ENCODE data around the gene PGM5.

Gene PGM5

DNA sequence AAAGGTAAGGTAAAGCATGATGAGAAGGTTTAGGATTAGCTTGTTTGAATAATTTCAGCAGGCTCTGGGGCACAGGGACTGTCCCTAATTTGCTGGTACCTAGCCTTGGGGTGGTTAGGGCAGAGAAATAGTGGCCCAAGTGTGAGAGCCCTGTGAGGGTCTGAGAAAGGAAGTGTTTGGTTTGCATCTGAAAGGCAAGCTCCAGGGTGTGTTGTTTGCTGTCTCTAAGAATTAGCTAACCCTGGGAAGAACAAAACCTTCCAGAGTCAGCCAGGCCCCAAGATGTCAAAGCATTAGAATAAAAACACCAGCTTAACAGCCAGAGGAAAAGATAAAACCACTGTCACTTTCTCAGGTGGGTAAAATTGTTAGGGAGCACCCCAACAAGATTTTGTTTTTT, 153.3 kb downstream of the PGM5 start:
- Histone ChIP-seq H3K4me2 (ENCODE audit: insufficient read depth, low read length, poor library complexity, severe bottlenecking) (no peak overlapping the region), H3K27ac (replicated peaks; ENCODE audit: low read length) (no peak overlapping the region), H4K91ac (ENCODE audit: low read depth, low read length, poor library complexity) (no peak overlapping the region), H3K14ac (ENCODE audit: low read length) (no peak overlapping the region), H3K4ac (ENCODE audit: low read length) (no peak overlapping the region), H3K79me1 (ENCODE audit: low read depth, low read length) (no peaks in the 10 kb centered on the region), H3K23ac (ENCODE audit: low read depth, low read length, poor library complexity) (no peak overlapping the region), H2AFZ (ENCODE audit: low read length) (peak overlapping the region; percentile 50), H3K36me3 (replicated peaks in 1 of 2; ENCODE audit: control insufficient read depth in 2 of 2, insufficient read depth in 2 of 2, low read length in 2 of 2) (no peaks in the 10 kb centered on the region), H3K27me3 (ENCODE audit: control insufficient read depth in 3 of 3, insufficient read depth in 3 of 3, low read depth in 1 of 3, low read length in 3 of 3) (peaks cover 0 to 8% (median 0%) of the 10 kb centered on the region in 3 experiments), H2BK12ac (ENCODE audit: low read length) (no peak overlapping the region), H3K4me3 (ENCODE audit: low read length in 2 of 2) (no peak overlapping the region), H2BK15ac (ENCODE audit: low read length) (no peak overlapping the region), H3K9ac (ENCODE audit: low read depth, low read length, poor library complexity) (no peak overlapping the region), H2BK5ac (ENCODE audit: low read length) (no peak overlapping the region), H4K8ac (ENCODE audit: low read depth, low read length) (no peak overlapping the region), H3K4me1 (ENCODE audit: control insufficient read depth in 2 of 2, insufficient read depth in 1 of 2, low read depth in 1 of 2, low read length in 2 of 2) (peaks cover 5 to 19% of the 10 kb centered on the region in 2 donors), H3K18ac (ENCODE audit: low read length) (no peak overlapping the region), H2BK120ac (ENCODE audit: low read depth, low read length) (no peak overlapping the region), H3K9me3 (replicated peaks in 1 of 2; ENCODE audit: control insufficient read depth in 2 of 2, insufficient read depth in 1 of 2, low read depth in 1 of 2, low read length in 2 of 2) (no peaks in the 10 kb centered on the region), H2AK5ac (ENCODE audit: low read depth, low read length) (no peak overlapping the region)
- DNase-seq (ENCODE audit: low spot score): no peak

DNA sequence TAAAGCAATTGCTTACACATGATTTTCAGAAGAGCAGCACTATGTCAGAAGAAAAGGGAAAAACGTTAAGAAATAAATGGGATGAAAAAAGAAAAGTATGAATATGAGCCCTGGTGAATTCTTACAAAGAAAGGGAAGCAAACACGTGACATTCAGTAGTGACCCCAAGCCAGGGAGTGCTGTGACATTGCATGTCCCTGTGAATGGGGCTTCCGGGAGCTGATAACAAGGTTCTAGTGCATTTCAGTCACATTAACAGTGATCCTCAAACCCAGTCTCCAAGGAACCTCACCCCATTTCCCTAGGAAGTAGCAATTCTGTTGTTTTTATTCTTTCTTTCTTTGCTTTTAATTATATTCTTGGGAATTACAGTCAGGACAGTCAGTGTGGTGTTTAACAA, 157.0 kb downstream of the PGM5 start:
- H3K36me3 ChIP-seq (replicated peaks in 1 of 2; ENCODE audit: control insufficient read depth in 2 of 2, insufficient read depth in 2 of 2, low read length in 2 of 2): no peaks in the 10 kb centered on the region
- no peak overlapping the region for H3K23ac ChIP-seq (ENCODE audit: low read depth, low read length, poor library complexity)
- H2BK5ac ChIP-seq (ENCODE audit: low read length): no peak overlapping the region
- DNase-seq (ENCODE audit: low spot score): no peak
- no peak overlapping the region for H2BK15ac ChIP-seq (ENCODE audit: low read length)
- no peaks in the 10 kb centered on the region for H3K27me3 ChIP-seq (ENCODE audit: control insufficient read depth in 3 of 3, insufficient read depth in 3 of 3, low read depth in 1 of 3, low read length in 3 of 3)
- H4K91ac ChIP-seq (ENCODE audit: low read depth, low read length, poor library complexity): no peak overlapping the region
- peak overlapping the region; percentile 5 for H2AFZ ChIP-seq (ENCODE audit: low read length)
- no peak overlapping the region for H3K4me3 ChIP-seq (ENCODE audit: low read length in 2 of 2)
- peaks cover 3 to 4% of the 10 kb centered on the region in 2 donors for H3K9me3 ChIP-seq (replicated peaks in 1 of 2; ENCODE audit: control insufficient read depth in 2 of 2, insufficient read depth in 1 of 2, low read depth in 1 of 2, low read length in 2 of 2)
- no peak overlapping the region for H3K4ac ChIP-seq (ENCODE audit: low read length)
- H3K18ac ChIP-seq (ENCODE audit: low read length): no peak overlapping the region
- no peak overlapping the region for H3K27ac ChIP-seq (replicated peaks; ENCODE audit: low read length)
- H3K4me1 ChIP-seq (ENCODE audit: control insufficient read depth in 2 of 2, insufficient read depth in 1 of 2, low read depth in 1 of 2, low read length in 2 of 2): peaks cover 5 to 17% of the 10 kb centered on the region in 2 donors
- H2BK12ac ChIP-seq (ENCODE audit: low read length): no peak overlapping the region
- no peaks in the 10 kb centered on the region for H3K79me1 ChIP-seq (ENCODE audit: low read depth, low read length)
- H2BK120ac ChIP-seq (ENCODE audit: low read depth, low read length): no peak overlapping the region
- no peak overlapping the region for H2AK5ac ChIP-seq (ENCODE audit: low read depth, low read length)
- H3K9ac ChIP-seq (ENCODE audit: low read depth, low read length, poor library complexity): no peak overlapping the region
- WGBS, 2 donors (ENCODE audit: extremely low coverage in 2 of 2, insufficient read length in 2 of 2, insufficient replicate concordance in 1 of 2): no CpG with 5 or more reads among the region's 3 CpGs
- no peak overlapping the region for H3K4me2 ChIP-seq (ENCODE audit: insufficient read depth, low read length, poor library complexity, severe bottlenecking)
- H4K8ac ChIP-seq (ENCODE audit: low read depth, low read length): no peak overlapping the region
- H3K14ac ChIP-seq (ENCODE audit: low read length): no peak overlapping the region

DNA sequence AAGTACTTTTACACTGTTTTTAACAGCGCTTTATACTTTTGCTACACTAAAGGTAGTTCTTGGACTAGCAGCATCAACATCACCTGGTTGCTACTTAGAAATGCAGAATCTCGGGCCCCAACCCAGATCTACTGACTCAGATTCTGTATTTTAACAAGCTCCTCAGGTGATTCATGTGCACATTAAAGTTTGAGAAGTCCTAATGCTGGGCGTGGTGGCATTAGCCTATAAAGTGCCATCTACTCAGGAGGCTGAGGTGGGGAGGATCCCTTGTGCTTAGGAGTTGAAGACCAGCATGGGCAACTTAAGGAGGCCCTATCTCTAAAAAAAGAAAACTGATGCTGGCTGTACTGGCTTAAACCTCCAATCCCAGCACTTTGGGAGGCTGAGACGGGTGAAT, 157.6 kb downstream of the PGM5 start:
- no peak overlapping the region for H2BK15ac ChIP-seq (ENCODE audit: low read length)
- no peak overlapping the region for H4K8ac ChIP-seq (ENCODE audit: low read depth, low read length)
- H2BK120ac ChIP-seq (ENCODE audit: low read depth, low read length): no peak overlapping the region
- H3K9ac ChIP-seq (ENCODE audit: low read depth, low read length, poor library complexity): no peak overlapping the region
- H3K27me3 ChIP-seq (ENCODE audit: control insufficient read depth in 3 of 3, insufficient read depth in 3 of 3, low read depth in 1 of 3, low read length in 3 of 3): no peaks in the 10 kb centered on the region
- WGBS, 2 donors (ENCODE audit: extremely low coverage in 2 of 2, insufficient read length in 2 of 2, insufficient replicate concordance in 1 of 2): no CpG with 5 or more reads among the region's 4 CpGs
- no peak for DNase-seq (ENCODE audit: low spot score)
- no peak overlapping the region for H4K91ac ChIP-seq (ENCODE audit: low read depth, low read length, poor library complexity)
- no peak overlapping the region for H3K27ac ChIP-seq (replicated peaks; ENCODE audit: low read length)
- H3K79me1 ChIP-seq (ENCODE audit: low read depth, low read length): no peaks in the 10 kb centered on the region
- no peak overlapping the region for H2AK5ac ChIP-seq (ENCODE audit: low read depth, low read length)
- H2AFZ ChIP-seq (ENCODE audit: low read length): no peak overlapping the region
- H3K4ac ChIP-seq (ENCODE audit: low read length): no peak overlapping the region
- no peak overlapping the region for H3K4me3 ChIP-seq (ENCODE audit: low read length in 2 of 2)
- no peak overlapping the region for H2BK5ac ChIP-seq (ENCODE audit: low read length)
- no peaks in the 10 kb centered on the region for H3K36me3 ChIP-seq (replicated peaks in 1 of 2; ENCODE audit: control insufficient read depth in 2 of 2, insufficient read depth in 2 of 2, low read length in 2 of 2)
- peaks cover 5 to 12% of the 10 kb centered on the region in 2 donors for H3K4me1 ChIP-seq (ENCODE audit: control insufficient read depth in 2 of 2, insufficient read depth in 1 of 2, low read depth in 1 of 2, low read length in 2 of 2)
- H3K9me3 ChIP-seq (replicated peaks in 1 of 2; ENCODE audit: control insufficient read depth in 2 of 2, insufficient read depth in 1 of 2, low read depth in 1 of 2, low read length in 2 of 2): peaks cover 3 to 4% of the 10 kb centered on the region in 2 donors
- no peak overlapping the region for H3K4me2 ChIP-seq (ENCODE audit: insufficient read depth, low read length, poor library complexity, severe bottlenecking)
- no peak overlapping the region for H3K23ac ChIP-seq (ENCODE audit: low read depth, low read length, poor library complexity)
- no peak overlapping the region for H2BK12ac ChIP-seq (ENCODE audit: low read length)
- H3K18ac ChIP-seq (ENCODE audit: low read length): no peak overlapping the region
- H3K14ac ChIP-seq (ENCODE audit: low read length): no peak overlapping the region

DNA sequence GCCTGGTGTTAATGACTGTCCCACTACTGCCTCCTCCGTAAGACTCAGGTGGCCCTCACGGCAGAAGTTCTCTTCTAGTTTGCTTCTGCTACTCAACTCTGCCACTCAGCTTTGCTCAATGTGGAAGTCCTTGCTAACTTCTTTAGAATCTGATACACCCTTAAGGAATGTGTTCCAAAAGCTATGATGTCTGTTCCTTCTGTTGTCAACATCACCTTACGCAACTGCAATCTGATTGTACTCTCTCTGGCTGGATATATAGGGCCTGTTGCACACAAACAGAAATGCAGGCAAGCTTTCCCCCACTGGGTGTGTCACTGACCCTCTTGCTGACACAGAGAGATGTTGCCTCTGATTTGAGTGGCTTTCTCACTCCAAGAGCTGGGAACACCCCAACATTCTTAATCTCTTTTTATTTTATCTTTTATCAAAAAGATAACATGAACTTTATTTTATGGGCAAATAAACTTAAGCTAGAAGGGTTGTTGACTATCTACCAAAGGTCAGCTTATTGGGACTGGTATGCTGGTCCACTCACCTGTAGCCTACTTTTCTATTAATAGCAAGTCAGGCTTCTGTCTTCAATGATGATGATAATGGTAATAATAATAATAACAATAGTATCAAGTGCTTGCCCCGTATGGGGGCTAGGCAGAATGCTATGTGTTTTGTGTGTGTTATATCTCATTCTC, 159.1 kb downstream of the PGM5 start:
- H3K27me3 ChIP-seq (ENCODE audit: control insufficient read depth in 3 of 3, insufficient read depth in 3 of 3, low read depth in 1 of 3, low read length in 3 of 3): no peaks in the 10 kb centered on the region
- no peak overlapping the region for H2BK120ac ChIP-seq (ENCODE audit: low read depth, low read length)
- no peak overlapping the region for H2BK5ac ChIP-seq (ENCODE audit: low read length)
- peaks cover 0 to 3% of the 10 kb centered on the region in 2 donors for H3K4me1 ChIP-seq (ENCODE audit: control insufficient read depth in 2 of 2, insufficient read depth in 1 of 2, low read depth in 1 of 2, low read length in 2 of 2)
- H4K8ac ChIP-seq (ENCODE audit: low read depth, low read length): no peak overlapping the region
- H3K14ac ChIP-seq (ENCODE audit: low read length): no peak overlapping the region
- no peak overlapping the region for H2AFZ ChIP-seq (ENCODE audit: low read length)
- no peak overlapping the region for H4K91ac ChIP-seq (ENCODE audit: low read depth, low read length, poor library complexity)
- H3K9ac ChIP-seq (ENCODE audit: low read depth, low read length, poor library complexity): no peak overlapping the region
- H2BK12ac ChIP-seq (ENCODE audit: low read length): no peak overlapping the region
- H3K4ac ChIP-seq (ENCODE audit: low read length): no peak overlapping the region
- no peak overlapping the region for H2BK15ac ChIP-seq (ENCODE audit: low read length)
- DNase-seq (ENCODE audit: low spot score): no peak
- no CpG with 5 or more reads among the region's 4 CpGs for WGBS, 2 donors (ENCODE audit: extremely low coverage in 2 of 2, insufficient read length in 2 of 2, insufficient replicate concordance in 1 of 2)
- no peaks in the 10 kb centered on the region for H3K79me1 ChIP-seq (ENCODE audit: low read depth, low read length)
- no peak overlapping the region for H3K4me2 ChIP-seq (ENCODE audit: insufficient read depth, low read length, poor library complexity, severe bottlenecking)
- no peak overlapping the region for H3K18ac ChIP-seq (ENCODE audit: low read length)
- H3K23ac ChIP-seq (ENCODE audit: low read depth, low read length, poor library complexity): no peak overlapping the region
- H3K36me3 ChIP-seq (replicated peaks in 1 of 2; ENCODE audit: control insufficient read depth in 2 of 2, insufficient read depth in 2 of 2, low read length in 2 of 2): no peaks in the 10 kb centered on the region
- peaks cover 3 to 4% of the 10 kb centered on the region in 2 donors for H3K9me3 ChIP-seq (replicated peaks in 1 of 2; ENCODE audit: control insufficient read depth in 2 of 2, insufficient read depth in 1 of 2, low read depth in 1 of 2, low read length in 2 of 2)
- H3K4me3 ChIP-seq (ENCODE audit: low read length in 2 of 2): no peak overlapping the region
- no peak overlapping the region for H3K27ac ChIP-seq (replicated peaks; ENCODE audit: low read length)
- no peak overlapping the region for H2AK5ac ChIP-seq (ENCODE audit: low read depth, low read length)

Measured in neuronal stem cell (in vitro differentiated cells).